Muscle layer of colon (tissue), 2 donors: ENCODE measurements around the gene GRIK3.

Experiments used
- H3K27ac ChIP-seq: one replicate; pipeline ENCODE4 v1.7.0; 2013; ENCODE audit warnings: low read depth, mild to moderate bottlenecking, low read length, moderate library complexity
- H3K27me3 ChIP-seq, 2 donors: one replicate each; pipeline ENCODE4 v1.7.0; 2013; ENCODE audit warnings: low read length in 2 of 2, mild to moderate bottlenecking in 2 of 2; ENCODE audit not compliant: insufficient read depth in 2 of 2, control insufficient read depth in 1 of 2
- H3K36me3 ChIP-seq: one replicate; pipeline ENCODE4 v1.7.0; 2013; ENCODE audit warnings: mild to moderate bottlenecking, low read length; ENCODE audit not compliant: insufficient read depth
- H3K4me1 ChIP-seq: one replicate; pipeline ENCODE4 v1.7.0; 2013; ENCODE audit warnings: mild to moderate bottlenecking, low read length; ENCODE audit not compliant: insufficient read depth
- H3K4me3 ChIP-seq, 2 donors: one replicate each; pipeline ENCODE4 v1.7.0; 2013; ENCODE audit warnings: low read length in 2 of 2, low read depth in 1 of 2, mild to moderate bottlenecking in 1 of 2, moderate library complexity in 1 of 2
- H3K9ac ChIP-seq: one replicate; pipeline ENCODE4 v1.7.0; 2013; ENCODE audit warnings: low read length
- H3K9me3 ChIP-seq: one replicate; pipeline ENCODE4 v1.7.0; 2013; ENCODE audit warnings: mild to moderate bottlenecking, low read length
- donor health status: abdominal sarcoma.
- donor health status: Adenocarcinoma of cecum.

The GRIK3 gene

DNA sequence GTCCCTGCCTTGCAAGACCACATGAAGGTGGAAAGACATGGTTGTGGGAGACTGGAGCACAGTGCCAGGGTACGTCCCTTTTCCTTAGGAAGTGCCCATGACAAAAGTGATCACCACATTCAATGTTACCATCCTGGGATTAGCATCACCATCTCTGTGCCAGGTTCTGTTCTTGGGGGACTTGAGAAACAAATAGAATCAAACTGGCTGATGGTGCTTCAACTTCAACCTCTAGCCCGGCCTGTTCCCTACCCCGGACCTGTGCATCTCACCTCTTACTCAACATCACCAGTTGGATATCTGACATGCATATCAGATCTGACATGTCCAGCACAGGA lies 153.3 kb downstream of the GRIK3 start:
- no peak overlapping the region for H3K27ac ChIP-seq
- no peaks in the 10 kb centered on the region for H3K9me3 ChIP-seq
- no peaks in the 10 kb centered on the region for H3K27me3 ChIP-seq
- no peaks in the 10 kb centered on the region for H3K4me1 ChIP-seq
- no peaks in the 10 kb centered on the region for H3K36me3 ChIP-seq
- H3K4me3 ChIP-seq = no peak overlapping the region
- H3K9ac ChIP-seq = no peak overlapping the region

DNA sequence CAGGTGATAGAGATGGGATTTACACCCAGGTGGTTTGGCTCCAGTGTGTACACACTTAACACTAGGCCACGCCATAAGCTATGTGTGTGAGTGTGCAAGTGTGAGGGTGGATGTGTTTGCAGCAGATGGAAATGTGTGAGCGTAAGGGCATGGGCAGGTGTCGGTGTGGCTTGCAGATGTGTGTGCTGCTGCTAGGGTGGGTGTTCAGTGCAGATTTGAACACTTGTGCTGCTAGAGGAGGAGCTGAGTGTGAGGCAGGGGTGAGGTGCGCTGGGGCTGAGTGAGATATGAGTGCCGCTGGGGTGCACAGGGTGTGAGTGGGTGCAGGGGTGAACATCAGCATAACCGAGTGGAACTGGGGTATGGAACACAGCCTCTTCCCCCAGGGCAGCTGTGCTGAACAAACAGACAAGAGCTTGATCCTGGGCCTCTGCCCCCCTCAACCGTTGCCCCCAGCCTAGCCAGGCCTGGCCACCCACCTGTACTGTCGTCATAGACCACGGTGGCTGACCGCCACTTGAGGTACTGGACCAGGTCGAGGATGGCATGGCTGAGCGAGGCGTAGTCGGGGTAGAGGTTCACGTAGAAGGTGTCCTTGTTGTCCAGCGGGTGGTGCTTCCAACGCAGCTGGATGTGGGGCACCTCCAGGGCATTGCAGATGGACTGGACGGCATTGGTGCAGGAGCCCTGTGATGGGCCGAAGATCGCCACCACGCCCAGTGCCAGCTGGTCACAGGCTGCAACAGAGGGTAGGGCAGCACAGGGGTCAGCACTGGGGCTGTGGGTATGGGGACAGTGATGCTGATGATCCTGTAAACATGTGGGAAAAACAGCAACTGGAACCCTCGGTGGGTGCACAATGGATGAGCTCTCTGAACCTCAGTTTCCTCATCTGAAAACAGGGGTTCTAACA lies 153.9 kb downstream of the GRIK3 start:
- no peak overlapping the region for H3K4me3 ChIP-seq
- no peaks in the 10 kb centered on the region for H3K36me3 ChIP-seq
- H3K4me1 ChIP-seq = no peaks in the 10 kb centered on the region
- H3K9ac ChIP-seq = no peak overlapping the region
- H3K27me3 ChIP-seq = no peaks in the 10 kb centered on the region
- no peak overlapping the region for H3K27ac ChIP-seq
- H3K9me3 ChIP-seq = no peaks in the 10 kb centered on the region

DNA sequence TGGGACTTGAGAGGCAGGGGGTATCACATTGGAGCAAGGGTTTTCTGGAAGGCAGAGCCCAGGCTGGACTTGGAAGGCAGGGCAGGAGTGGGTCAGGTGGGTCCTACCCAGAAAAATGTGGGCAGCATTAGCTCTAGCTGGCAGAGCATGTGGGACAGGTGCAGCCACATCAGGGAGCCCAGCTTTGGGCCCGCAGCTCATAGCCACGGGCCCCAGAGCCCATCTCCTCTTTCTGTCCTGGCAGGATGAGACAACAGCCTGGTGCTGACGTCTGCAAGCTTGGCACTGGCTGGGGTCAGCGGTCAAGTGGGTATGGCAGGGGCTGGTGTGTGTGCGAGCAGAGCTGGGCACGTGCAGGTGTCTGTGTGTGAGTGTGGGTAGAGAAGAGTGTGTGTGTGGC lies 154.7 kb downstream of the GRIK3 start:
- Histone ChIP-seq H3K27ac (no peak overlapping the region), H3K9ac (no peak overlapping the region), H3K36me3 (no peaks in the 10 kb centered on the region), H3K4me1 (no peaks in the 10 kb centered on the region), H3K9me3 (no peaks in the 10 kb centered on the region), H3K27me3 (no peaks in the 10 kb centered on the region), H3K4me3 (no peak overlapping the region)

DNA sequence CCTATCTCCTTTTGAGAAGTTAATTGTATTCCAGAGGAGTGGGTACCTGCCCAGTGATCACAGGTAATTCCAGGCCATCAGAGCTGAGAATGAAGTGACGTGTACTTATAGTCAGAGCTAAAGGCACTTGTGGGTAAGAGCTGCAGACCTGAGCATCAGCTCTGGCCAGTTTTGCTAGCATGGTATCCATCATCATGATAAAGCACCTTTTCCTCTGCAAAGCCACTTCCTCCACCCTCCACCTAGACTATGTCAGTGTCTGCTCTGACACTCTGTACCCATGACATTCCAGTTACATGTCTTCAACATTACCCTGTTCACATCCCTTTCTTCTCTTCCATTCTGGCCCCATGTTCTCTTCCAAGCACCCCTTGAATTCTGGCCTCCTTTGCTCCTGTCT lies 157.3 kb downstream of the GRIK3 start:
- Histone ChIP-seq H3K9ac (no peak overlapping the region), H3K27me3 (no peaks in the 10 kb centered on the region), H3K4me3 (no peak overlapping the region), H3K27ac (no peak overlapping the region), H3K4me1 (no peaks in the 10 kb centered on the region), H3K9me3 (no peaks in the 10 kb centered on the region), H3K36me3 (no peaks in the 10 kb centered on the region)

DNA sequence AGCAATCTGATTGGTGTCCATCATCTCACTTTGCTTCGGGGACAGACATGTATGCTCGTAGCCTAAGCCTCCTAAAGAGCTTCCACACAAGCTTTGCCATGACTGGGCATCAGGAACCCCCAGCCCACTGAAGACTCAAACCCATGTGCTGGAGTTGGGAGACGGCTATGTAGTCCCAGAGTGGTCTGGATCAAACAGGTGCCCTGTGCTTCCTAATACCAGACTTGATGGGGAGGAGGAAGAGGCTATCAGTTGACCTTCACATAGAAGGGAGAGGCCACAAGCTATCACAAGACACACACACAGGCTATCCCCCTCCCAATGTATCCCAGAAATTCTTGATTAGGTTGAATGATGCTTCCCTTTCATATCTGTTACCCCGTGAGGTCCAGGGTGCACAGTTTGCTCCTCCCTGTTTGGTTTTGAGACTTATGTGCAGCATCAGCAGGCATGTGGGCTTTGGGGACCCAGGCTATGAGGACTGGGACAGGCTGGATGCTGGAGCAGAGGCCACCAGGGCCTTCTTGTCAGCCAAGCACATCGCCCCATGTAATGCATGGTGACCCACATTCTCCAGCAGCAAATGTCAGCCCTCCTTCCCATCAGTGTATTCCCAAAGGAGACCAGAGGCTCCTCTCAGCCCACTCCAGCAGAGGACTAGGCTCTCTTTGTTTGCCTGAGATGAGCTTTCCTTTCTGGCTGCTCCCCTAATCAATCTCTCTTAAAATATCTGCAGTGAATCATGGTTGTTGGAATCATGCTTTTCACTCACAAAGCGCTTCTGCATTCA lies 159.8 kb downstream of the GRIK3 start:
- Histone ChIP-seq H3K27me3 (no peaks in the 10 kb centered on the region), H3K36me3 (no peaks in the 10 kb centered on the region), H3K9me3 (no peaks in the 10 kb centered on the region), H3K4me1 (no peaks in the 10 kb centered on the region), H3K9ac (no peak overlapping the region), H3K4me3 (no peak overlapping the region), H3K27ac (no peak overlapping the region)

DNA sequence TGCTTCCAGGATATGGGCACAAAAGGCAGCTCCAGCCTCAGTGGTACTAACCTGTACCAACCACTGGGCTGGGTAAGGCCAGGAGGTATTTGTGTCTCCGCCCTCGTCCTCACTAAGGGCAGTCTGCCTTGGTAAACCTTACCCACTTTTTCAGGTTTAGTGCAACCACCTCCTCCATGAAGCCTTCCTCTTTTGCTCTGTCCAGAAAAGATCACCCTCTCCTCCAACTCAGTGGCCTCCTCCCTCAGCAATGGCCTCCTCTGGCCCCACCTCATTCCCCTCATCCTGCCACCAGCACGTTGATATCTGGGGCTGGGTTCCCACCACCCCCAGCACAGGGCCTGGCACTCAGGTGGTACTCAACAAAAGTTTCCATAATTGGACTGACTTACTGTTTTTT lies 161.5 kb downstream of the GRIK3 start:
- Histone ChIP-seq H3K4me3 (no peak overlapping the region), H3K27me3 (peaks cover 0 to 2% of the 10 kb centered on the region in 2 donors), H3K27ac (no peak overlapping the region), H3K4me1 (no peaks in the 10 kb centered on the region), H3K9me3 (no peaks in the 10 kb centered on the region), H3K9ac (no peak overlapping the region), H3K36me3 (no peaks in the 10 kb centered on the region)

DNA sequence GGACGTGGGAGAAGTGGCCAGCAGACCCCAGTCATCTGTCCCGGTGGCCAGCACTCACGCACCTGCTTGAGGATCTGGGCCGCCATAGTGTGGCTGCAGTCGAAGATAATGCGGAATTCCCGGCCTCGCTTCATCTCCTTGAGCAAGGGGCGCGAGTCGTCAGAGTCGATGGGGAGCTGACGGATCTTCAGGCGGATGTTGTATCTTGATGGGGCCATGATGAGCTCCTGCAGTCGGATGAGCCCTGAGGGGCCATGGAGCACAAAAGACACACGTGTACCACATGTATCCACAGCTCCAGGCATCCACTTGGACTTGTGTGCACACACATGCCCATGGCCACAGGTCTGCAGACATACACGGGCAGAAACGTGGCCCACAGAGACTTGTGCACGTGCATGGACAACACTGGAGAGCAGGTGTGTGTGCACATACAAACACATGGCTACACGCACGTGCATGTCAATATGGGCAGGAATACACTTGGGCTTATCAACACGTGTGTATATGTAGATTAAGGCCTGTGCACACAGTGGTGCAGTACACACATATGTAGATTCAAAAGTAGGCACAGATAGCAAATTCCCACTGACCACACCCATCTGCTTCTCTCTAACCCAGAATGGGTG lies 162.1 kb downstream of the GRIK3 start:
- no peak overlapping the region for H3K9ac ChIP-seq
- no peak overlapping the region for H3K27ac ChIP-seq
- no peak overlapping the region for H3K4me3 ChIP-seq
- peaks cover 0 to 4% of the 10 kb centered on the region in 2 donors for H3K27me3 ChIP-seq
- no peaks in the 10 kb centered on the region for H3K9me3 ChIP-seq
- no peaks in the 10 kb centered on the region for H3K4me1 ChIP-seq
- no peaks in the 10 kb centered on the region for H3K36me3 ChIP-seq

DNA sequence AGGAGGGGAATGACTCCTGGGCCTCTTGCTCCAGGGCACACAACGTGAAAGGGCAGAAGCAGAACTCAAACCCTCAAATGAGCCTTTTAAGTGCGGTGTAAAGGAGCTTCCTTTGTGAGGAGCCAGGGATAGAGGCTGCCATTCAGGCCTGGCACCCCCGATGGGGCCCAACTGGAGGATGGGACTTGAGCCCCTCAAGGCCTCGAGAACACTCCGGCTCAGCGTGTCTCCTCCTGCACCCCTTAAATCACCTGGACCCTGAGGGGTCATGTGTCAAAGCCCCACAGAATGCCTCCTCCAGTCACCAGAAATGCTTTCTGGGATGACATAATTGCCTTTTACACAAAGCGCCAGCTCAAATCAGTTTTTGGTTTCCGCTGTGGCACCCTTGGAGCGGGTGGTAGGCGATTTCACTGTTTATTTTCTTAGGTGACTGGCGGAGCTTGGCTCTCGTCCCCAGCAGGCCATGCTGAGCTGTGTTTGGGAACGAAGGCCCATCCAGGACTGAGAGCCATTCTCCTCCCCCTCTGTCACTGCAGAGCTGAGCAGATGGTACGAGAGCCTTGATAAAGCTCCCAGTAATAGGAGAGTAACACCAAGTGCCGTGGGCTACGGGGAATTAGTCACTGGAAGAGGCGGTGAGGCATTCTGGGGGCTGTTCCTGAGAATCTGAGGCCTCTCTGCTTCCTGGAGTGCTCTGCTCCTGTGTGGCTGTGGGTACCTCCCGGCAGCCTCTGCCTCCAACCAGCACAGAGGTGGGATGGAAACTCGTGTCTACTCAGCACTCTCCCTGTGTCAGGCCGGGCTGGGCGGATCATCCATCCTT lies 163.0 kb downstream of the GRIK3 start:
- Histone ChIP-seq H3K27ac (no peak overlapping the region), H3K9me3 (no peaks in the 10 kb centered on the region), H3K36me3 (no peaks in the 10 kb centered on the region), H3K4me3 (no peak overlapping the region), H3K27me3 (peaks cover 0 to 4% of the 10 kb centered on the region in 2 donors), H3K4me1 (no peaks in the 10 kb centered on the region), H3K9ac (no peak overlapping the region)

DNA sequence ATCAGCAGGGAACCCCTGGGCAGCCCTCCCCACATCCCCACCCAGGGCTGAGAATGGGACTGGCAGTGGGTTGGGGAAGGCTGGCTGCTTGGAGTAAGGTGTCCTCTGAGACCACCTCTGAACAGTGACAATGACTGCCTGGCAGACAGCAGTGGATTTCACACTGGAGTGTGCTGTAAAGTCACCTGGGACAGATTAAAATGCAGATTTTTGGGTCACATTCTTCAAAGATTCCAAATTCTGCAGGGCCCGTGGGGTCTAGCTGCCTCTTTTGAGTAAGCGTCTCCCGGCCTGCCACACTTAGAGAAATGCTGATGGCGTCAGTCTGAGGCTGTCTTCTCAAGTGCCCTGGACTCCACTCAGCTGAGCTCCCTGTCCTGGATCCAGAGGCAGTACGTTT lies 164.5 kb downstream of the GRIK3 start:
- Histone ChIP-seq H3K36me3 (no peaks in the 10 kb centered on the region), H3K27me3 (peaks cover 0 to 4% of the 10 kb centered on the region in 2 donors), H3K9me3 (no peaks in the 10 kb centered on the region), H3K9ac (no peak overlapping the region), H3K4me3 (no peak overlapping the region), H3K27ac (no peak overlapping the region), H3K4me1 (no peaks in the 10 kb centered on the region)

DNA sequence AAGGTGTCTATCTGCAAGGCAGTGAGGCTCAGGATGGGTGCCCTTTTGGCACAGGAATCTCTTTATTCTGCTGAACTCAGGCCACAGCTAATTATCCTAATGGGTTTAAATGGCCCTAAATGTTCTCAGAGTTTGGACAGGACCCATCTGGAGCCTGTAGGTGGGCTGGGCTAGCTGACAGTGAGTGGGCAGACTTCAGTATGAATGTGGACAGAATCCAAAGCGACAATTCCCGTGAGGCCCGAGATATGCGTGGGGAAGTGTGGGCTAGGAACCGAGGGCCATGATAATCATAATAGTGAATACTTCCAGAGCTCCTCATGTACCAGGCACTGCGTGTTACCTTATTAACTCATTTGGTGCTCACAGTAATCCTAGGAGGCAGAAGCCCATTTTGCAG lies 165.3 kb downstream of the GRIK3 start:
- H3K36me3 ChIP-seq = no peaks in the 10 kb centered on the region
- no peak overlapping the region for H3K4me3 ChIP-seq
- no peak overlapping the region for H3K9ac ChIP-seq
- H3K4me1 ChIP-seq = no peaks in the 10 kb centered on the region
- H3K27ac ChIP-seq = no peak overlapping the region
- no peaks in the 10 kb centered on the region for H3K9me3 ChIP-seq
- peaks cover 0 to 4% of the 10 kb centered on the region in 2 donors for H3K27me3 ChIP-seq

DNA sequence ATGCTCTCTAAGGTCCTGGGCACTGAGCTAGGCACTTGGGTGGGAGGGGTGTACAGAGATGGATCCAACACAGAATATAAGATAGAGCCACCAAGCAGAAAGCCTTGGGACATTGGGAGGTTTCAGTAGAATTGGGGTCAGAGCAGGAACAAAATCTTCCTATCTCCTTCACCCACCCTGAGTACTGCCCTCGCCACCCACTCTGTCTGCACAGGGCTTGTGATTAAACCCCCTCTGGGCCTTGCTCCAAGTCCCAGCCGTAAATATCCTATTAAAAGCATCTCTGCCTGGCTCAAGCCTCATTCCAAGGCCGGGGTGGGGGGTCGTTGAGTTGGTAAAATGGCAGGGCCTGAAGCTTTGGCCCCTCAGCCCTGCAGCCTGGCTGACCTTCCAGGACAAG lies 166.7 kb downstream of the GRIK3 start:
- Histone ChIP-seq H3K27me3 (peaks cover 0 to 4% of the 10 kb centered on the region in 2 donors), H3K36me3 (no peaks in the 10 kb centered on the region), H3K9me3 (no peaks in the 10 kb centered on the region), H3K9ac (no peak overlapping the region), H3K4me1 (no peaks in the 10 kb centered on the region), H3K4me3 (no peak overlapping the region), H3K27ac (no peak overlapping the region)
